Upper lobe of left lung (tissue), 4 donors: ENCODE results near the gene CITED4.

Source experiments
- EP300 ChIP-seq, 4 donors: sonication (generic); formaldehyde crosslinking; IDR thresholded peaks; one replicate each; pipeline ENCODE4 v1.5.1; 2017; ENCODE audit warnings: antibody characterized with exemption in 4 of 4, control low read depth in 2 of 4
- POLR2A ChIP-seq, 4 donors: fragments of 450-650 bp; IDR thresholded peaks; one replicate each; pipeline ENCODE4 v1.5.1; 2016 to 2017; ENCODE audit warnings: antibody characterized with exemption in 4 of 4, mild to moderate bottlenecking in 2 of 4
- POLR2AphosphoS5 ChIP-seq, 2 donors: sonication (generic); formaldehyde crosslinking; IDR thresholded peaks; one replicate each; pipeline ENCODE4 v1.5.1; 2017; ENCODE audit warnings: antibody characterized with exemption in 2 of 2
- TF ChIP-seq, protein P1 (sequence below), 6 experiments: fragments of 450-650 bp in 4 of 6; fragments of 200-600 bp in 2 of 6; sonication (generic) in 2 of 6; IDR thresholded peaks; one replicate each; pipeline ENCODE4 v1.5.1; 2016 to 2019; ENCODE audit warnings: antibody characterized with exemption in 6 of 6

DNA sequence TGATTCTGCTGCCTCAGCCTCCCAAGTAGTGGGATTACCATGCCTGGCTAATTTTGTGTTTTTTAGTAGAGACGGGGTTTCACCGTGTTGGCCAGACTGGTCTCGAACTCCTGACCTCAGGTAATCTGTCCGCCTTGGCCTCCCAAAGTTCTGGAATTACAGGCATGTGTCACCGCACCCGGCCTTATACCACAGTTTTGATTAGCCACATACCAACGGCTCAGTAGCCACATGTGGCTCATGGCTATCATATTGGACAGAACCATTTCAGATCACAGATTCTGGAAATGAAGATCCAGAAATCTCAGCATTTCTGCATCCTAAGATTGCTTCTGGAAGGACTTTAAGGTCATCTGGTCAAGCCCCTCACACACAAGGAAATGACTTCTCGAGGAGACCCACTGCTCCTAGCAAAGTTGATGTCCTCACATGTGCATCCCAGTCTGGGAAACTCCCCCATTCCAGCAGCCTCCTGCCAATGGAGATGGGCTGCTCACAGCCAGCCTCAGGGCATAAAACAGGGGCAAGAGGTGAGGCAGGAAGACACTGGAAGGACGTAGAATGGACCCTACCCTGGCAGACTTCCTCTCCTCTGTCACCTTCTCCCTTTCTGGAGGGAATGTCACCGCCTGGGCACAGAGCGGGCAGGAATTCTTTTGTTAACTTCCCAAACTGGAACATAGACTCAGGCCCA is 17.5 kb upstream of the CITED4 start:
- TF ChIP-seq, protein P1, sequence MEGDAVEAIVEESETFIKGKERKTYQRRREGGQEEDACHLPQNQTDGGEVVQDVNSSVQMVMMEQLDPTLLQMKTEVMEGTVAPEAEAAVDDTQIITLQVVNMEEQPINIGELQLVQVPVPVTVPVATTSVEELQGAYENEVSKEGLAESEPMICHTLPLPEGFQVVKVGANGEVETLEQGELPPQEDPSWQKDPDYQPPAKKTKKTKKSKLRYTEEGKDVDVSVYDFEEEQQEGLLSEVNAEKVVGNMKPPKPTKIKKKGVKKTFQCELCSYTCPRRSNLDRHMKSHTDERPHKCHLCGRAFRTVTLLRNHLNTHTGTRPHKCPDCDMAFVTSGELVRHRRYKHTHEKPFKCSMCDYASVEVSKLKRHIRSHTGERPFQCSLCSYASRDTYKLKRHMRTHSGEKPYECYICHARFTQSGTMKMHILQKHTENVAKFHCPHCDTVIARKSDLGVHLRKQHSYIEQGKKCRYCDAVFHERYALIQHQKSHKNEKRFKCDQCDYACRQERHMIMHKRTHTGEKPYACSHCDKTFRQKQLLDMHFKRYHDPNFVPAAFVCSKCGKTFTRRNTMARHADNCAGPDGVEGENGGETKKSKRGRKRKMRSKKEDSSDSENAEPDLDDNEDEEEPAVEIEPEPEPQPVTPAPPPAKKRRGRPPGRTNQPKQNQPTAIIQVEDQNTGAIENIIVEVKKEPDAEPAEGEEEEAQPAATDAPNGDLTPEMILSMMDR (IDR thresholded peaks at IDR 0.05) = no peak
- TF ChIP-seq POLR2AphosphoS5 (IDR thresholded peaks at IDR 0.05) (no peak), EP300 (IDR thresholded peaks at IDR 0.05) (no peak), POLR2A (IDR thresholded peaks at IDR 0.05) (no peak)
